KMS-11 (cell line): Measurements from ENCODE around the gene ARHGEF10L.

ENCODE experiments used
- H2AFZ ChIP-seq: fragments of 200-600 bp; sonication (generic); 2 replicates; pipeline ENCODE4 v1.6.1; 2016; ENCODE audit warnings: antibody characterized with exemption, mixed run types, low read depth
- H3K27ac ChIP-seq: fragments of 200-600 bp; sonication (generic); 2 replicates; pipeline ENCODE4 v1.6.1; 2016; ENCODE audit warnings: mild to moderate bottlenecking, mixed run types
- H3K27me3 ChIP-seq: fragments of 200-600 bp; sonication (generic); 2 replicates; pipeline ENCODE4 v1.6.1; 2017; ENCODE audit warnings: mild to moderate bottlenecking, low read depth, mixed run types, moderate library complexity; ENCODE audit not compliant: insufficient read depth
- H3K36me3 ChIP-seq: fragments of 200-600 bp; sonication (generic); 2 replicates; pipeline ENCODE4 v1.6.1; 2017; ENCODE audit warnings: mild to moderate bottlenecking, mixed run types; ENCODE audit not compliant: insufficient read depth
- H3K4me1 ChIP-seq: fragments of 200-600 bp; sonication (generic); 2 replicates; pipeline ENCODE4 v1.6.1; 2016; ENCODE audit warnings: mild to moderate bottlenecking, low read depth, mixed run types; ENCODE audit not compliant: poor library complexity, severe bottlenecking
- H3K4me2 ChIP-seq: fragments of 200-600 bp; sonication (generic); 2 replicates; pipeline ENCODE4 v1.7.0; 2016; ENCODE audit warnings: mild to moderate bottlenecking, mixed run types
- H3K4me3 ChIP-seq: fragments of 200-600 bp; sonication (generic); IDR thresholded peaks from 2 replicates; pipeline ENCODE4 v1.6.1; 2017; ENCODE audit warnings: low read depth, low read length, mixed read lengths; ENCODE audit not compliant: insufficient read depth
- H3K79me2 ChIP-seq: fragments of 200-600 bp; sonication (generic); 2 replicates; pipeline ENCODE4 v1.6.1; 2016; ENCODE audit warnings: low read depth, mixed run types; ENCODE audit not compliant: insufficient read depth
- H3K9ac ChIP-seq: fragments of 200-600 bp; sonication (generic); 2 replicates; pipeline ENCODE4 v1.6.1; 2016; ENCODE audit warnings: mild to moderate bottlenecking, mixed run types
- H4K20me1 ChIP-seq: fragments of 200-600 bp; sonication (generic); 2 replicates; pipeline ENCODE4 v1.6.1; 2016; ENCODE audit warnings: mild to moderate bottlenecking, mixed run types; ENCODE audit not compliant: insufficient read depth
- CTCF ChIP-seq: fragments of 200-600 bp; sonication (generic); conservative IDR thresholded peaks from 2 replicates; pipeline ENCODE4 v1.6.1; 2017; ENCODE audit warnings: low read depth, mild to moderate bottlenecking, antibody characterized with exemption, low read length, moderate library complexity, mixed read lengths

ARHGEF10L gene

GRCh38 chr1:17632541-17633184 lies 93.2 kb downstream of the ARHGEF10L start:
- Histone ChIP-seq H3K27ac (no peak overlapping the region), H3K4me3 (no peak overlapping the region), H3K4me1 (no peaks in the 10 kb centered on the region), H2AFZ (no peak overlapping the region), H4K20me1 (no peaks in the 10 kb centered on the region), H3K36me3 (no peaks in the 10 kb centered on the region), H3K27me3 (peaks cover 7% of the 10 kb centered on the region; the same call in 1 of the 2 replicates), H3K4me2 (no peak overlapping the region), H3K9ac (no peak overlapping the region), H3K79me2 (no peaks in the 10 kb centered on the region)
- TF ChIP-seq CTCF = no peak

GRCh38 chr1:17633654-17634053 lies 94.2 kb downstream of the ARHGEF10L start:
- H3K4me2 ChIP-seq = no peak overlapping the region
- H3K36me3 ChIP-seq = no peaks in the 10 kb centered on the region
- peaks cover 7% of the 10 kb centered on the region; the same call in 1 of the 2 replicates for H3K27me3 ChIP-seq
- H3K27ac ChIP-seq = no peak overlapping the region
- no peak overlapping the region for H2AFZ ChIP-seq
- no peak overlapping the region for H3K4me3 ChIP-seq
- TF ChIP-seq CTCF = no peak
- H3K4me1 ChIP-seq = no peaks in the 10 kb centered on the region
- H4K20me1 ChIP-seq = no peaks in the 10 kb centered on the region
- H3K79me2 ChIP-seq = no peaks in the 10 kb centered on the region
- no peak overlapping the region for H3K9ac ChIP-seq

GRCh38 chr1:17635276-17635675 lies 95.8 kb downstream of the ARHGEF10L start:
- Histone ChIP-seq H3K4me3 (no peak overlapping the region), H3K27ac (no peak overlapping the region), H3K4me1 (no peaks in the 10 kb centered on the region), H3K36me3 (no peaks in the 10 kb centered on the region), H3K4me2 (no peak overlapping the region), H3K27me3 (peaks cover 7% of the 10 kb centered on the region; the same call in 1 of the 2 replicates), H2AFZ (no peak overlapping the region), H4K20me1 (no peaks in the 10 kb centered on the region), H3K9ac (no peak overlapping the region), H3K79me2 (no peaks in the 10 kb centered on the region)
- no peak for TF ChIP-seq CTCF

- no peak overlapping the region for H2AFZ ChIP-seq
- H3K4me1 ChIP-seq = no peaks in the 10 kb centered on the region
- H3K27me3 ChIP-seq = peaks cover 7% of the 10 kb centered on the region; the same call in 1 of the 2 replicates
- no peaks in the 10 kb centered on the region for H3K79me2 ChIP-seq
- H3K4me3 ChIP-seq = no peak overlapping the region
- no peak overlapping the region for H3K4me2 ChIP-seq
- H3K9ac ChIP-seq = no peak overlapping the region
- no peak for TF ChIP-seq CTCF
- H4K20me1 ChIP-seq = no peaks in the 10 kb centered on the region
- H3K36me3 ChIP-seq = no peaks in the 10 kb centered on the region
- no peak overlapping the region for H3K27ac ChIP-seq
These were observed 96.3 kb downstream of the ARHGEF10L start for GRCh38 chr1:17635811-17636210.
